Measurements from ENCODE around the gene CCDC141.

Gene CCDC141

GRCh38 chr2:178844269-178844668 lies 205.7 kb downstream of the CCDC141 start:
- TF ChIP-seq PPARA (CRISPR knock-in tag; IDR thresholded peaks at IDR 0.05; ENCODE audit: borderline replicate concordance), result no peak
- TF ChIP-seq CREB5 (CRISPR knock-in tag; IDR thresholded peaks at IDR 0.05; ENCODE audit: low read depth), result no peak
- TF ChIP-seq ZNF565 (CRISPR knock-in tag; conservative IDR thresholded peaks at IDR 0.05; ENCODE audit: low read depth), result no peak
- no peak for TF ChIP-seq TCF4 (CRISPR knock-in tag; IDR thresholded peaks at IDR 0.05; ENCODE audit: borderline replicate concordance)
- TF ChIP-seq ZNF8 (CRISPR knock-in tag; IDR thresholded peaks at IDR 0.05), result no peak
- TF ChIP-seq TOX (CRISPR knock-in tag; IDR thresholded peaks at IDR 0.05; ENCODE audit: borderline replicate concordance), result no peak
- TF ChIP-seq ISL1 (CRISPR knock-in tag; IDR thresholded peaks at IDR 0.05), result no peak
- no peak for TF ChIP-seq ZFP30 (CRISPR knock-in tag; IDR thresholded peaks at IDR 0.05)
- TF ChIP-seq CSDC2 (CRISPR knock-in tag; IDR thresholded peaks at IDR 0.05), result no peak
- no peak for TF ChIP-seq RARB (CRISPR knock-in tag; IDR thresholded peaks at IDR 0.05)
- no peak for TF ChIP-seq ZNF70 (CRISPR knock-in tag; IDR thresholded peaks at IDR 0.05)
- no peak for ATAC-seq

- no peak for ATAC-seq
- TF ChIP-seq GLIS3 (CRISPR knock-in tag; IDR thresholded peaks at IDR 0.05), result no peak
- no peak for TF ChIP-seq TOX (CRISPR knock-in tag; IDR thresholded peaks at IDR 0.05; ENCODE audit: borderline replicate concordance)
Observed at GRCh38 chr2:178843697-178844096, 206.2 kb downstream of the CCDC141 start.

GRCh38 chr2:178836807-178837206 lies 213.1 kb downstream of the CCDC141 start:
- peak; percentile 86 for ATAC-seq
- TF ChIP-seq ZNF70 (CRISPR knock-in tag; IDR thresholded peaks at IDR 0.05) (no peak), ESRRG (CRISPR knock-in tag; IDR thresholded peaks at IDR 0.05) (no peak), BACH2 (CRISPR knock-in tag; IDR thresholded peaks at IDR 0.05; ENCODE audit: borderline replicate concordance) (no peak), POU6F1 (CRISPR knock-in tag; IDR thresholded peaks at IDR 0.05; ENCODE audit: borderline replicate concordance, low read depth) (no peak), CREB5 (CRISPR knock-in tag; IDR thresholded peaks at IDR 0.05; ENCODE audit: low read depth) (no peak), CSRNP3 (CRISPR knock-in tag; IDR thresholded peaks at IDR 0.05) (no peak), TCF4 (CRISPR knock-in tag; IDR thresholded peaks at IDR 0.05; ENCODE audit: borderline replicate concordance) (no peak), ZNF8 (CRISPR knock-in tag; IDR thresholded peaks at IDR 0.05) (no peak), RARB (CRISPR knock-in tag; IDR thresholded peaks at IDR 0.05) (no peak), TSHZ2 (CRISPR knock-in tag; IDR thresholded peaks at IDR 0.05) (no peak), PATZ1 (CRISPR knock-in tag; IDR thresholded peaks at IDR 0.05; ENCODE audit: borderline replicate concordance) (no peak), ZFP30 (CRISPR knock-in tag; IDR thresholded peaks at IDR 0.05) (no peak), PPARA (CRISPR knock-in tag; IDR thresholded peaks at IDR 0.05; ENCODE audit: borderline replicate concordance) (no peak), TOX (CRISPR knock-in tag; IDR thresholded peaks at IDR 0.05; ENCODE audit: borderline replicate concordance) (no peak), ZFP3 (CRISPR knock-in tag; IDR thresholded peaks at IDR 0.05) (no peak)
